SK-MEL-5 (cell line): Measurements from ENCODE around the gene POLR2F. TPM values are rescaled to one million over a fixed set of nuclear protein-coding genes. Genes with fewer than 3 reads are reported as not detected.

Source experiments
- DNase-seq: peaks from one replicate; pipeline ENCODE4 v3.0.0-alpha.2; 2016; ENCODE audit warnings: low read depth, low spot score
- in situ Hi-C: cut with HindIII; loops from 2 replicates; pipeline ENCODE4 v1.10.0; 2016; ENCODE audit warnings: low sequenced_read_pairs, high pct_unique_total_duplicates, low pct_unique_long_range_greater_than_20kb
- total RNA-seq: library from RNA; depleted of rRNA; stranded (reverse); fragments of >200 nt; shearing (Covaris generic); gene quantifications from 2 replicates; pipeline ENCODE4 v1.2.3, GENCODE V29; 2014; rRNA removed

POLR2F gene
- total RNA-seq, 1 experiment from 2014 or later, result 260 TPM

- no peak for DNase-seq
- in situ Hi-C loops, result no loop called here
These were observed 60.6 kb downstream of the POLR2F start for GRCh38 chr22:38014083-38014482.

GRCh38 chr22:38016182-38017151, 63.0 kb downstream of the POLR2F start:
- in situ Hi-C loops, result no loop called here
- peak; percentile 96 for DNase-seq

- in situ Hi-C loops, result no loop called here
- peak; percentile 96 for DNase-seq
These were observed 63.9 kb downstream of the POLR2F start for GRCh38 chr22:38017272-38017920.

GRCh38 chr22:38017939-38018885, 64.7 kb downstream of the POLR2F start:
- in situ Hi-C loops, result no loop called here
- DNase-seq, result no peak

Other genes with a start within 250 kb of the POLR2F start
- 29.3 and 32.5 TPM in 2 replicates for gene GCAT, start 145.8 kb upstream of the POLR2F start, total RNA-seq
- gene GALR3, start 130.3 kb upstream of the POLR2F start, total RNA-seq, result not detected in 2 replicates
- 47.7 and 50.8 TPM in 2 replicates for gene ANKRD54, start 109.4 kb upstream of the POLR2F start, total RNA-seq
- 664 and 804 TPM in 2 replicates for gene EIF3L, start 104.3 kb upstream of the POLR2F start, total RNA-seq
- gene MICALL1, start 47.4 kb upstream of the POLR2F start, total RNA-seq, result 27.6 and 29.7 TPM in 2 replicates
- 0.55 and 0.80 TPM in 2 replicates for gene C22orf23, start 98 bp upstream of the POLR2F start, total RNA-seq
- 188 and 199 TPM in 2 replicates for gene SOX10, start 30.9 kb downstream of the POLR2F start, total RNA-seq
- gene PICK1, start 103.7 kb downstream of the POLR2F start, total RNA-seq, result 24.2 and 35.7 TPM in 2 replicates
- gene SLC16A8, start 130.5 kb downstream of the POLR2F start, total RNA-seq, result not detected in 2 replicates
- 42.1 and 49.1 TPM in 2 replicates for gene BAIAP2L2, start 157.0 kb downstream of the POLR2F start, total RNA-seq
- gene PLA2G6, start 228.1 kb downstream of the POLR2F start, total RNA-seq, result 20.8 and 21.5 TPM in 2 replicates
- 153 and 181 TPM in 2 replicates for gene MAFF, start 248.3 kb downstream of the POLR2F start, total RNA-seq